H9 (cell line): ENCODE data around the gene KLHL22. TPM values are rescaled to one million over a fixed set of nuclear protein-coding genes. Genes with fewer than 3 reads are reported as not detected.

Experiments used
- DNase-seq: peaks from one replicate; pipeline ENCODE4 v3.0.0-alpha.2; 2017
- H2AFZ ChIP-seq: one replicate; pipeline ENCODE4 v1.6.1; 2013; ENCODE audit warnings: mild to moderate bottlenecking, low read length, control low read depth, moderate library complexity
- H2AK5ac ChIP-seq: 2 replicates; pipeline ENCODE4 v1.6.1; 2013; ENCODE audit warnings: low read length, control low read depth, mixed read lengths; ENCODE audit not compliant: insufficient read length
- H2BK120ac ChIP-seq: one replicate; pipeline ENCODE4 v1.6.1; 2013; ENCODE audit warnings: low read depth, mild to moderate bottlenecking, low read length, control low read depth, inconsistent platforms; ENCODE audit not compliant: poor library complexity, severe bottlenecking
- H2BK12ac ChIP-seq: 2 replicates; pipeline ENCODE4 v1.6.1; 2013; ENCODE audit warnings: low read length, control low read depth, mixed read lengths, low read depth; ENCODE audit not compliant: insufficient read length
- H2BK15ac ChIP-seq: 2 replicates; pipeline ENCODE4 v1.6.1; 2013; ENCODE audit warnings: low read depth, low read length, control low read depth
- H2BK20ac ChIP-seq: one replicate; pipeline ENCODE4 v1.6.1; 2013; ENCODE audit warnings: low read depth, mild to moderate bottlenecking, low read length, control low read depth, inconsistent platforms; ENCODE audit not compliant: poor library complexity, severe bottlenecking
- H2BK5ac ChIP-seq: 2 replicates; pipeline ENCODE4 v1.6.1; 2013; ENCODE audit warnings: low read length, control low read depth, mixed read lengths; ENCODE audit not compliant: insufficient read length
- H3K14ac ChIP-seq: 2 replicates; pipeline ENCODE4 v1.6.1; 2013; ENCODE audit warnings: low read length, control low read depth; ENCODE audit not compliant: insufficient read depth
- H3K18ac ChIP-seq: 2 replicates; pipeline ENCODE4 v1.6.1; 2013; ENCODE audit warnings: low read depth, mild to moderate bottlenecking, mixed read lengths, low read length, control low read depth; ENCODE audit not compliant: insufficient read length
- H3K23ac ChIP-seq: 2 replicates; pipeline ENCODE4 v1.6.1; 2013; ENCODE audit warnings: low read length, control low read depth, mixed read lengths, low read depth; ENCODE audit not compliant: insufficient read length
- H3K23me2 ChIP-seq: 2 replicates; pipeline ENCODE4 v1.6.1; 2013; ENCODE audit warnings: low read depth, mild to moderate bottlenecking, mixed read lengths, low read length, control low read depth; ENCODE audit not compliant: insufficient read length, poor library complexity, severe bottlenecking
- H3K27ac ChIP-seq: 2 replicates; pipeline ENCODE4 v1.5.1; 2013; ENCODE audit warnings: low read length, control low read depth, mixed read lengths, low read depth; ENCODE audit not compliant: insufficient read length
- H3K27me3 ChIP-seq: 2 replicates; pipeline ENCODE4 v1.6.1; 2013; ENCODE audit warnings: low read length, control low read depth, inconsistent platforms; ENCODE audit not compliant: insufficient read depth
- H3K4ac ChIP-seq: 2 replicates; pipeline ENCODE4 v1.6.1; 2013; ENCODE audit warnings: low read depth, mild to moderate bottlenecking, control low read depth, inconsistent platforms, low read length, moderate library complexity
- H3K4me1 ChIP-seq: 2 replicates; pipeline ENCODE4 v1.6.1; 2013; ENCODE audit warnings: low read length, control low read depth, inconsistent platforms; ENCODE audit not compliant: insufficient read depth
- H3K4me2 ChIP-seq: 2 replicates; pipeline ENCODE4 v1.6.1; 2013; ENCODE audit warnings: low read length, control low read depth, mixed read lengths; ENCODE audit not compliant: insufficient read length, insufficient read depth
- H3K56ac ChIP-seq: 2 replicates; pipeline ENCODE4 v1.6.1; 2013; ENCODE audit warnings: low read depth, mild to moderate bottlenecking, mixed read lengths, low read length, control low read depth; ENCODE audit not compliant: insufficient read length
- H3K79me1 ChIP-seq: 2 replicates; pipeline ENCODE4 v1.6.1; 2013; ENCODE audit warnings: low read depth, mild to moderate bottlenecking, moderate library complexity, low read length, control low read depth, inconsistent platforms; ENCODE audit not compliant: insufficient read depth, poor library complexity, severe bottlenecking
- H3K79me2 ChIP-seq: 2 replicates; pipeline ENCODE4 v1.6.1; 2013; ENCODE audit warnings: low read length, control low read depth, inconsistent platforms; ENCODE audit not compliant: insufficient read depth
- H3K9ac ChIP-seq: 2 replicates; pipeline ENCODE4 v1.6.1; 2013; ENCODE audit warnings: low read length, control low read depth, mixed read lengths; ENCODE audit not compliant: insufficient read length; ENCODE audit errors: extremely low read depth
- H3K9me3 ChIP-seq: one replicate; pipeline ENCODE4 v1.6.1; 2013; ENCODE audit warnings: low read depth, low read length, inconsistent platforms; ENCODE audit not compliant: control insufficient read depth
- H3T11ph ChIP-seq: one replicate; pipeline ENCODE4 v1.6.1; 2013; ENCODE audit warnings: mild to moderate bottlenecking, low read length, control low read depth, inconsistent platforms
- H4K20me1 ChIP-seq: one replicate; pipeline ENCODE4 v1.6.1; 2013; ENCODE audit not compliant: control insufficient read depth, insufficient read length, insufficient read depth
- H4K5ac ChIP-seq: 2 replicates; pipeline ENCODE4 v1.6.1; 2013; ENCODE audit warnings: low read depth, mild to moderate bottlenecking, mixed read lengths, low read length, control low read depth; ENCODE audit not compliant: insufficient read length
- H4K8ac ChIP-seq: replicated peaks from 2 replicates; pipeline ENCODE4 v1.6.1; 2013; ENCODE audit warnings: low read length, control low read depth, mixed read lengths, low read depth; ENCODE audit not compliant: insufficient read length
- H4K91ac ChIP-seq: 2 replicates; pipeline ENCODE4 v1.6.1; 2013; ENCODE audit warnings: low read depth, mild to moderate bottlenecking, moderate library complexity, mixed read lengths, low read length, control low read depth; ENCODE audit not compliant: insufficient read length
- H3K27ac Mint-ChIP-seq, 3 experiments: 2 replicates in 2 of 3; 3 replicates in 1 of 3; pipeline ENCODE4 v1.8.0; 2020 to 2021; ENCODE audit warnings: mixed read lengths in 3 of 3, mild to moderate bottlenecking in 1 of 3, moderate library complexity in 1 of 3
- H3K27me3 Mint-ChIP-seq: 2 replicates; pipeline ENCODE4 v1.8.0; 2021; ENCODE audit warnings: low read depth, mild to moderate bottlenecking, moderate library complexity, mixed read lengths
- H3K36me3 Mint-ChIP-seq, 3 experiments: 2 replicates in 2 of 3; 3 replicates in 1 of 3; pipeline ENCODE4 v1.8.0; 2020 to 2021; ENCODE audit warnings: low read depth in 3 of 3, mixed read lengths in 3 of 3; ENCODE audit not compliant: insufficient read depth in 1 of 3
- H3K4me1 Mint-ChIP-seq, 2 experiments: 2 replicates each; pipeline ENCODE4 v1.8.0; 2020; ENCODE audit warnings: mixed read lengths in 2 of 2
- H3K4me3 Mint-ChIP-seq, 2 experiments: 2 replicates in 1 of 2; 3 replicates in 1 of 2; pipeline ENCODE4 v1.8.0; 2020 to 2021; ENCODE audit warnings: mild to moderate bottlenecking in 2 of 2, mixed read lengths in 2 of 2, moderate library complexity in 1 of 2
- H3K9me3 Mint-ChIP-seq, 2 experiments: 2 replicates in 1 of 2; 3 replicates in 1 of 2; pipeline ENCODE4 v1.8.0; 2020; ENCODE audit warnings: mild to moderate bottlenecking in 2 of 2, mixed read lengths in 2 of 2, moderate library complexity in 1 of 2
- WGBS: extraction: QIAGEN DNeasy Blood & Tissue Kit; methylation state at CpG from one replicate; pipeline ENCODE4 v1.1.7; 2013; ENCODE audit warnings: missing lambda C conversion rate, low lambda C conversion rate, mixed read lengths; ENCODE audit not compliant: insufficient read length; ENCODE audit errors: extremely low coverage; 5-methylcytosine and 5-hydroxymethylcytosine counted together
- total RNA-seq: library from RNA; stranded (reverse); gene quantifications from 2 replicates; pipeline ENCODE4 v1.2.1, GENCODE V29; 2021
- TF ChIP-seq, protein P1 (sequence below): fragments of 200-600 bp; sonication (generic); conservative IDR thresholded peaks from 3 replicates; pipeline ENCODE4 v1.8.0; 2021; ENCODE audit warnings: antibody characterized with exemption, mild to moderate bottlenecking

The KLHL22 gene
- total RNA-seq, 1 experiment from 2014 or later, result 11.9 TPM

DNA sequence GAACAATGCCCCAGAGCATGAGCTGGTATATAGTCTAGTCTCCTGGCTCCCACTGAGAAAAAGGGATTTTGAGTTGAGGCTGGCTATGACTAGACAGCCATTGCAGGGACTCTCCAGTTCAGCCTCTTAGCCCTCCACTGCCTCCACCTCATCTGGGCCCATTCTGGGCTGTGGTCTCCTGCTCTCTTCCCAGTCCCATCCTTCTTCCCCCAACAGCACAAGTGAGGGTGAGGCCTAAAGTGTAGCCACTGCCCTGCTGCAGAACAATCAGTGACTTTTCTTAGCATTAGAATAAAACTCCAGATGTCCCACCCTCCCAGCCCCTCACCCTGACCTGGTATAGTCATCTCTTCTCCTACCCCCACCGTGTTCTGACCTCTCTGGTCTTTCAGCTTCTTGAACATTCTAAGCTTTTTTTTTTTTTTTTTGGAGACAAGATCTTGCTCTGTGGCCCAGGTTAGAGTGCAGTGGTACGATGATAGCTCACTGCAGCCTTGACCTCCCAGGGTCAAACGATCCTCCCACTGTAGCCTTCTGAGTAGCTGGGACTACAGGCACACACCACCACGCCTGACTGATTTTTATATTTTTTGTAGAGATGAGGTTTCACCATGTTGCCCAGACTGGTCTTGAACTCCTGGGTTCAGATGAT, 16.1 kb upstream of the KLHL22 start:
- H4K91ac ChIP-seq, result no peak overlapping the region
- peaks cover 2% of the 10 kb centered on the region; the same call in 1 of the 2 replicates for H3K27me3 Mint-ChIP-seq
- H2BK15ac ChIP-seq, result no peak overlapping the region
- no peak overlapping the region for H2BK5ac ChIP-seq
- H3K4ac ChIP-seq, result no peak overlapping the region
- H2BK120ac ChIP-seq, result no peak overlapping the region
- H3K4me1 ChIP-seq, result peaks cover 7% of the 10 kb centered on the region; the same call in 1 of the 2 replicates
- H4K20me1 ChIP-seq, result no peaks in the 10 kb centered on the region
- H2BK20ac ChIP-seq, result no peak overlapping the region
- H4K8ac ChIP-seq, result no peak overlapping the region
- H3K23ac ChIP-seq, result no peak overlapping the region
- no peak overlapping the region for H2BK12ac ChIP-seq
- peaks cover 41 to 46% of the 10 kb centered on the region in 2 experiments for H3K4me1 Mint-ChIP-seq
- H3K79me1 ChIP-seq, result peaks cover 4% of the 10 kb centered on the region
- no peaks in the 10 kb centered on the region for H3K9me3 ChIP-seq
- H3K27me3 ChIP-seq, result no peaks in the 10 kb centered on the region
- peak overlapping the region in 1 of 2 experiments; percentile 23; a peak in 1 of 5 replicates for H3K4me3 Mint-ChIP-seq
- peaks cover 29% of the 10 kb centered on the region; the same call in 1 of the 2 replicates for H3K79me2 ChIP-seq
- no peak overlapping the region for H2AK5ac ChIP-seq
- no peak overlapping the region for H3K27ac ChIP-seq
- H3K4me2 ChIP-seq, result no peak overlapping the region
- H3K9ac ChIP-seq, result no peak overlapping the region
- no peak overlapping the region for H2AFZ ChIP-seq
- H3K56ac ChIP-seq, result no peak overlapping the region
- peaks cover 0 to 16% (median 11%) of the 10 kb centered on the region in 3 experiments; a peak in 5 of 7 replicates for H3K36me3 Mint-ChIP-seq
- H4K5ac ChIP-seq, result no peak overlapping the region
- peaks cover 8% of the 10 kb centered on the region for H3K23me2 ChIP-seq
- no peaks in the 10 kb centered on the region; a peak in 1 of 5 replicates for H3K9me3 Mint-ChIP-seq
- H3K27ac Mint-ChIP-seq, result peak overlapping the region in 2 of 3 experiments; percentile 39 to 77; a peak in 2 of 7 replicates
- no CpG with 5 or more reads among the region's 4 CpGs for WGBS
- H3K18ac ChIP-seq, result no peak overlapping the region
- TF ChIP-seq, protein P1, sequence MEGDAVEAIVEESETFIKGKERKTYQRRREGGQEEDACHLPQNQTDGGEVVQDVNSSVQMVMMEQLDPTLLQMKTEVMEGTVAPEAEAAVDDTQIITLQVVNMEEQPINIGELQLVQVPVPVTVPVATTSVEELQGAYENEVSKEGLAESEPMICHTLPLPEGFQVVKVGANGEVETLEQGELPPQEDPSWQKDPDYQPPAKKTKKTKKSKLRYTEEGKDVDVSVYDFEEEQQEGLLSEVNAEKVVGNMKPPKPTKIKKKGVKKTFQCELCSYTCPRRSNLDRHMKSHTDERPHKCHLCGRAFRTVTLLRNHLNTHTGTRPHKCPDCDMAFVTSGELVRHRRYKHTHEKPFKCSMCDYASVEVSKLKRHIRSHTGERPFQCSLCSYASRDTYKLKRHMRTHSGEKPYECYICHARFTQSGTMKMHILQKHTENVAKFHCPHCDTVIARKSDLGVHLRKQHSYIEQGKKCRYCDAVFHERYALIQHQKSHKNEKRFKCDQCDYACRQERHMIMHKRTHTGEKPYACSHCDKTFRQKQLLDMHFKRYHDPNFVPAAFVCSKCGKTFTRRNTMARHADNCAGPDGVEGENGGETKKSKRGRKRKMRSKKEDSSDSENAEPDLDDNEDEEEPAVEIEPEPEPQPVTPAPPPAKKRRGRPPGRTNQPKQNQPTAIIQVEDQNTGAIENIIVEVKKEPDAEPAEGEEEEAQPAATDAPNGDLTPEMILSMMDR, result no peak
- H3T11ph ChIP-seq, result no peak overlapping the region
- no peak overlapping the region for H3K14ac ChIP-seq
- DNase-seq, result no peak
